ENCODE results near the gene PI4K2B.

DNA sequence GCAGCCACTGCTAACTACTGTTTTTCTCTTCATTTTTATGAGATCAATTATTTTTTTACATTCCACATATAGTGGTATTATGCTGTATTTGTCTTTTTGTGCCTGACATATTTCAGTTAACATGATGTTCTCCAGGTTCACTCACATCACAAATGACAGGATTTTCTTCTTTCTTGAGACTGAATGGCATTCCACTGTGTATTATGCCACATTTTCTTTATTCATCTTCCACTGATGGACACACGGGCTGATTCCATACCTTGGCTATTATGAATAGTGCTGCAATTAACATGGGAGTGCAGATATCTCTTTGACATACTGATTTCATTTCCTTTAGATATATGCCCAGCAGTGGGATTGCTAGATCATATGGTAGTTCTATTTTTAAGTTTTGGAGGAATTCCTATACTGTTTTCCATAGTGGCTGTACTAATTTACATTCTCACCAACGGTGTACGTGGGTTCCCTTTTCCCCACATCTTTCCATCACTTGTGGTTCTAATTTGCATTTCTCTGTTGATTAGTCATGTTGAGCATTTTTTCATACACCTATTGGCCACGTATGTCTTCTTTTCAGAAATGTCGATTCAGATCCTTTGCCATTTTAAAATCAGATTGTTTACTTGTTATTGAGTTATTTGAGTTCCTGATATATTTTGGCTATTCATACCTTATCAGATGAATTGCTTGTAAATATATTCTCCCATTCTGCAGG is 63.9 kb downstream of the PI4K2B start:
- TF ChIP-seq EP300 (IDR thresholded peaks at IDR 0.05; ENCODE audit: borderline replicate concordance in 1 of 2, low read depth in 2 of 2, low read length in 2 of 2): no peak
- TF ChIP-seq, protein P1, sequence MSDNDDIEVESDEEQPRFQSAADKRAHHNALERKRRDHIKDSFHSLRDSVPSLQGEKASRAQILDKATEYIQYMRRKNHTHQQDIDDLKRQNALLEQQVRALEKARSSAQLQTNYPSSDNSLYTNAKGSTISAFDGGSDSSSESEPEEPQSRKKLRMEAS (IDR thresholded peaks at IDR 0.05): no peak
- no peak for TF ChIP-seq HDAC2 (IDR thresholded peaks at IDR 0.05; ENCODE audit: borderline replicate concordance in 1 of 2, low read depth in 2 of 2, low read length in 2 of 2)
- TF ChIP-seq, protein P2, sequence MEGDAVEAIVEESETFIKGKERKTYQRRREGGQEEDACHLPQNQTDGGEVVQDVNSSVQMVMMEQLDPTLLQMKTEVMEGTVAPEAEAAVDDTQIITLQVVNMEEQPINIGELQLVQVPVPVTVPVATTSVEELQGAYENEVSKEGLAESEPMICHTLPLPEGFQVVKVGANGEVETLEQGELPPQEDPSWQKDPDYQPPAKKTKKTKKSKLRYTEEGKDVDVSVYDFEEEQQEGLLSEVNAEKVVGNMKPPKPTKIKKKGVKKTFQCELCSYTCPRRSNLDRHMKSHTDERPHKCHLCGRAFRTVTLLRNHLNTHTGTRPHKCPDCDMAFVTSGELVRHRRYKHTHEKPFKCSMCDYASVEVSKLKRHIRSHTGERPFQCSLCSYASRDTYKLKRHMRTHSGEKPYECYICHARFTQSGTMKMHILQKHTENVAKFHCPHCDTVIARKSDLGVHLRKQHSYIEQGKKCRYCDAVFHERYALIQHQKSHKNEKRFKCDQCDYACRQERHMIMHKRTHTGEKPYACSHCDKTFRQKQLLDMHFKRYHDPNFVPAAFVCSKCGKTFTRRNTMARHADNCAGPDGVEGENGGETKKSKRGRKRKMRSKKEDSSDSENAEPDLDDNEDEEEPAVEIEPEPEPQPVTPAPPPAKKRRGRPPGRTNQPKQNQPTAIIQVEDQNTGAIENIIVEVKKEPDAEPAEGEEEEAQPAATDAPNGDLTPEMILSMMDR (IDR thresholded peaks at IDR 0.05; ENCODE audit: control extremely low read depth in 1 of 3, insufficient read depth in 1 of 3, low read depth in 1 of 3, low read length in 3 of 3): no peak
- TF ChIP-seq GABPA (IDR thresholded peaks at IDR 0.05; ENCODE audit: borderline replicate concordance, insufficient read depth, low read length): no peak
- no peak for TF ChIP-seq CEBPB (IDR thresholded peaks at IDR 0.05; ENCODE audit: low read depth, low read length)
- no peak for TF ChIP-seq BRCA1 (IDR thresholded peaks at IDR 0.05; ENCODE audit: low read depth, low read length)
- no peak for TF ChIP-seq POLR2A (IDR thresholded peaks at IDR 0.05; ENCODE audit: control extremely low read depth in 1 of 2, low read depth in 2 of 2, low read length in 2 of 2)
- TF ChIP-seq POLR2AphosphoS5 (IDR thresholded peaks at IDR 0.05; ENCODE audit: low read depth, low read length): no peak
- TF ChIP-seq TBP (IDR thresholded peaks at IDR 0.05; ENCODE audit: low read depth, low read length): no peak
- TF ChIP-seq EZH2 (IDR thresholded peaks at IDR 0.05; ENCODE audit: low read depth, low read length, severe bottlenecking): no peak
- no peak for TF ChIP-seq BCL11A (IDR thresholded peaks at IDR 0.05; ENCODE audit: low read depth in 2 of 2, low read length in 2 of 2)
- no peak for TF ChIP-seq SIX5 (IDR thresholded peaks at IDR 0.05; ENCODE audit: low read depth, low read length)
- no peak for TF ChIP-seq TAF1 (IDR thresholded peaks at IDR 0.05; ENCODE audit: low read depth, low read length)

All from H1 (cell line).